ENCODE data around the gene MIPEP.

Gene MIPEP

GRCh38 chr13:23778002-23778652, 111.1 kb downstream of the MIPEP start:
- in situ Hi-C loops (cut with HindIII; ENCODE audit: low sequenced_read_pairs), result no loop called here
- peak; percentile 35 for TF ChIP-seq CTCF (IDR thresholded peaks at IDR 0.05; ENCODE audit: low read depth, low read length, missing control alignments)
- H3K4me3 ChIP-seq (ENCODE audit: low read depth, low read length), result no peak overlapping the region
- no peak for DNase-seq (ENCODE audit: low read depth)

DNA sequence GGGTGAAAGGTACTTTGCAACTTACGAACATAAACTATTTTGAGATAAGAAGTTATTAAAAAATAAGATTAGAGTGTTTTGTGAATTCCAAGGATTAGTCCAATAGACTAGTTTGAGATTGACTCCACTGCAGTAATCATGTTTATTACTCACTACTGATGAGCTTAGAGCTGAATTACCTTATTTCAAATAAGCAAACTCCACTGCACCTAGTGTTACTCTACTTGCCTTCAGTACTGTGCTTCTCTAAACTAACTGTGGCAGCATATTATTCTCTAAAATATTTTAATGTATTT, 111.7 kb downstream of the MIPEP start:
- H3K4me3 ChIP-seq (ENCODE audit: low read depth, low read length), result no peak overlapping the region
- no peak for DNase-seq (ENCODE audit: low read depth)

DNA sequence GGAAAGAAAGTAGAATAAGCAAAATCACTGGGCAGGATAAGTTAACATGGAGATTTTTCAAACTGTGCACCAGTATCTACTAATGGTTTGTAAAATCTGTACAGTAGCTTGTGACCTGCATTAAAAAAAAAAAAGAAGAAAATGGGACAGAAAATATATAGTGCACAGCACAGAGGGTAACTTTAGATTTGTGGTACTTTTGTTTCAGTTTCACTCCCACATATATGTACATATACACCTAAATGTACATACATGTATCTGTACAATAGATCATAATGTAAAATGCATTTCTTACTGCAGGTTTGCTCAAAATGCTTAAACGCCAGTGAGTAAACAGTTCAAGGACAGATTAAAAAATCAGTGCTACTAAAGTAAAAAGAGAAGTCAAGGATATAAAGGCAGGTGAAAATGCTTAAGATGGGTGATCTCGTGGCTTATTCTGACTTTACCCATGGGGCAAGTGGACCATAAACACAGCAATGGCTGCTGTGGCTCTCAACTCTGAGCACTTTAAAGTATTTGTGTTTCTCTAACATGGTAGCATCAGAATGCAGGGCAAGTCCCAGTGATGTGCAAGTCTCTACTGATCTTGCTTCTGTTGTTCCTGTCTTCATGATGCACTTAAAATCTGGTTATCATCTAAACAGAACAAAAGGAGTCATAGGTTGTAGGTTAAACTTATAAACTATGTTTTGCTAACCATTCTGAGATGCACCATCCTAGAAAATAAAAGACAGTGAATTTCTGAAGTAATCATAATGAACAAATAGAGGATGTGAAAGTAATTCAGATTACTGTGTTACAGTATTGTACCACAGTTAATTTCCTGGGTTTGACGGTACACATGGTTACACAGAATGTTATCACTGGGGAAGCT, 112.3 kb downstream of the MIPEP start:
- in situ Hi-C loops (cut with HindIII; ENCODE audit: low sequenced_read_pairs), result no loop called here
- no peak overlapping the region for H3K4me3 ChIP-seq (ENCODE audit: low read depth, low read length)
- TF ChIP-seq CTCF (IDR thresholded peaks at IDR 0.05; ENCODE audit: low read depth, low read length, missing control alignments), result no peak
- DNase-seq (ENCODE audit: low read depth), result no peak

More for the DNA sequence above, 111.7 kb downstream of the MIPEP start:
- in situ Hi-C loops (cut with HindIII; ENCODE audit: low sequenced_read_pairs), result no loop called here
- TF ChIP-seq CTCF (IDR thresholded peaks at IDR 0.05; ENCODE audit: low read depth, low read length, missing control alignments), result no peak

DNA sequence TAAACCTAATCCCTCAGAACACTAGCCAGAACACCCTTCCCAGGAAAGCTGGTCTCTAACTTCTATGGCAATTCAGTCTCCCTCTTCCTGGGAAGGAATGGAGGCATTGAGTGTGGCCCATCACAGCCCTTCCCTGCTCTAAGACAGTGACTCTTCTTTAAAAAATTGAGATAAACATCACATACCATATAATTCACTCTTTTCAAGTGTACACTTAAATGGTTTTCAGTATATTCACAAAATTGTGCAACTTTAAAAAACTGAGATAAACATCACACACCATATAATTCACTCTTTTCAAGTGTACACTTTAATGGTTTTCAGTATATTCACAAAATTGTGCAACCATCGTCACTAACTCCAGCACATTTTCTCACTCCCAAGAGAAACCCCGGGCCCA, 116.5 kb downstream of the MIPEP start:
- DNase-seq (ENCODE audit: low read depth), result no peak
- in situ Hi-C loops (cut with HindIII; ENCODE audit: low sequenced_read_pairs), result no loop called here
- no peak for TF ChIP-seq CTCF (IDR thresholded peaks at IDR 0.05; ENCODE audit: low read depth, low read length, missing control alignments)
- H3K4me3 ChIP-seq (ENCODE audit: low read depth, low read length), result no peak overlapping the region

GRCh38 chr13:23771956-23772355, 117.2 kb downstream of the MIPEP start:
- TF ChIP-seq CTCF (IDR thresholded peaks at IDR 0.05; ENCODE audit: low read depth, low read length, missing control alignments), result no peak
- DNase-seq (ENCODE audit: low read depth), result no peak
- in situ Hi-C loops (cut with HindIII; ENCODE audit: low sequenced_read_pairs), result no loop called here
- no peak overlapping the region for H3K4me3 ChIP-seq (ENCODE audit: low read depth, low read length)

GRCh38 chr13:23771552-23771951, 117.6 kb downstream of the MIPEP start:
- H3K4me3 ChIP-seq (ENCODE audit: low read depth, low read length), result no peak overlapping the region
- DNase-seq (ENCODE audit: low read depth), result no peak
- TF ChIP-seq CTCF (IDR thresholded peaks at IDR 0.05; ENCODE audit: low read depth, low read length, missing control alignments), result no peak
- in situ Hi-C loops (cut with HindIII; ENCODE audit: low sequenced_read_pairs), result no loop called here
